ENCODE results near the gene PSME3IP1. TPM values are rescaled to one million over a fixed set of nuclear protein-coding genes. Genes with fewer than 3 reads are reported as not detected.

The PSME3IP1 gene
- total and polyA plus RNA-seq, 2 donors from 2014 or later = 79.1 to 84.6 TPM

DNA sequence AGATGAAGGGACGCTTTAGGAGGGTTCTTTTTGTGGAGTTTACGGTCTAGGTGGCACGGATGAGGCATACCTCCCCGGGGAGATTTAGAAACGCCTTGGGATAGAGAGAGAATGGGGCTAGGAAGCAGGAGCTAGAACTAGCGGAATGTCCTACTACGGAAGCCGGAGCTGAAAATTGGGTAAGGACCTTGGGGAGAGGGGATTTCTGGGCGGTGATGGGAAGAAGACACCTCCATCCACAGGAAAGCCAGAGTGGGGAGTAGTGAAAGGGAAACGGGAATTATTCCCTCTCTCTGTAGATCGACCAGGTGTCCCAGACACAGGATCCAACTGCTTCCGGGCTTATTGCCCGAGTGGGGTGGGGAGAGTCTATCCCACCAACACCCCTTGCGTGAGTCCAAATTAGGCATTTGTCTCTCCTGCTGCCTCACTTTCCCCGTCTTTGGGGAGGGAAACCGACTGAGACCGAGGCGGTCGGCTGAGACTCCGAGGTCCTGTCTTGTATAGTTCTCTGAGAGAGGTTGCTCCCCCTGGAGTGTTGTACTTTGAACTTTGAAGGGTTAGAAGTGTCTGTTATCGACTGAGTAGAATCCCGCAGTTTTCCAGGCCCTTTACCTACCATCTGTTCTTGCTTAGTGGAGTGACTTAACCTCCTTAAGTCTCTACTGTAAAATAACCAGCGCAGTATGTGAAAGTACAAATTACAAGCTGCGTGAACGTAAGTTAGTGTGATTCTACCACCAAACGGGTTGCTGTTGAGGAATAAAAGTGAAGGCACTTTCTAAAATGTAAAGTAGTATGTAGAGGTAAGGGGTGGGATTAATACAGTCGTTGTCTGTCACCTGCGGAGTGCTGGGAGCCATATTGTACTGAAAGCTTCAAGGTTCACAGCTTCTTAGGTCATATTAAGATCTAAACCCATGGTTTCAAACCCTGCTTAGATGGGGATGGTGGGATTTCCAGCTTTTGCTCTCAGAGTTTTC is 1.3 kb upstream of the PSME3IP1 start:
- H3K9me3 ChIP-seq (ENCODE audit: control insufficient read depth in 2 of 3, insufficient read depth in 1 of 3, low read length in 3 of 3) = no peaks in the 10 kb centered on the region
- H3K27me3 ChIP-seq (ENCODE audit: control insufficient read depth, insufficient read depth, low read length) = no peaks in the 10 kb centered on the region
- no peaks in the 10 kb centered on the region for H3K36me3 ChIP-seq (ENCODE audit: control insufficient read depth in 2 of 3, insufficient read depth in 3 of 3, low read length in 3 of 3)
- TF ChIP-seq, protein P1, sequence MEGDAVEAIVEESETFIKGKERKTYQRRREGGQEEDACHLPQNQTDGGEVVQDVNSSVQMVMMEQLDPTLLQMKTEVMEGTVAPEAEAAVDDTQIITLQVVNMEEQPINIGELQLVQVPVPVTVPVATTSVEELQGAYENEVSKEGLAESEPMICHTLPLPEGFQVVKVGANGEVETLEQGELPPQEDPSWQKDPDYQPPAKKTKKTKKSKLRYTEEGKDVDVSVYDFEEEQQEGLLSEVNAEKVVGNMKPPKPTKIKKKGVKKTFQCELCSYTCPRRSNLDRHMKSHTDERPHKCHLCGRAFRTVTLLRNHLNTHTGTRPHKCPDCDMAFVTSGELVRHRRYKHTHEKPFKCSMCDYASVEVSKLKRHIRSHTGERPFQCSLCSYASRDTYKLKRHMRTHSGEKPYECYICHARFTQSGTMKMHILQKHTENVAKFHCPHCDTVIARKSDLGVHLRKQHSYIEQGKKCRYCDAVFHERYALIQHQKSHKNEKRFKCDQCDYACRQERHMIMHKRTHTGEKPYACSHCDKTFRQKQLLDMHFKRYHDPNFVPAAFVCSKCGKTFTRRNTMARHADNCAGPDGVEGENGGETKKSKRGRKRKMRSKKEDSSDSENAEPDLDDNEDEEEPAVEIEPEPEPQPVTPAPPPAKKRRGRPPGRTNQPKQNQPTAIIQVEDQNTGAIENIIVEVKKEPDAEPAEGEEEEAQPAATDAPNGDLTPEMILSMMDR (IDR thresholded peaks at IDR 0.05; ENCODE audit: borderline replicate concordance, extremely low read depth, insufficient read depth) = no peak
- intact Hi-C loops (cut with DNase I) = no loop called here
- peak overlapping the region; percentile 89 to 97 (median 91) for H3K4me3 ChIP-seq (ENCODE audit: low read length in 3 of 3)
- DNase-seq = peak in 4 of 5 donors; percentile 31 to 66 (median 62)
- H3K4me1 ChIP-seq (ENCODE audit: control insufficient read depth in 2 of 3, insufficient read depth in 2 of 3, low read depth in 1 of 3, low read length in 3 of 3) = peaks cover 0 to 19% (median 18%) of the 10 kb centered on the region in 3 donors
- no peak for FAIRE-seq
- peak overlapping the region; percentile 91 to 95 for H3K27ac ChIP-seq (ENCODE audit: low read depth in 2 of 2, low read length in 2 of 2)
- peak overlapping the region; percentile 80 to 93 (median 92) for H3K9ac ChIP-seq (ENCODE audit: low read length in 3 of 3)

DNA sequence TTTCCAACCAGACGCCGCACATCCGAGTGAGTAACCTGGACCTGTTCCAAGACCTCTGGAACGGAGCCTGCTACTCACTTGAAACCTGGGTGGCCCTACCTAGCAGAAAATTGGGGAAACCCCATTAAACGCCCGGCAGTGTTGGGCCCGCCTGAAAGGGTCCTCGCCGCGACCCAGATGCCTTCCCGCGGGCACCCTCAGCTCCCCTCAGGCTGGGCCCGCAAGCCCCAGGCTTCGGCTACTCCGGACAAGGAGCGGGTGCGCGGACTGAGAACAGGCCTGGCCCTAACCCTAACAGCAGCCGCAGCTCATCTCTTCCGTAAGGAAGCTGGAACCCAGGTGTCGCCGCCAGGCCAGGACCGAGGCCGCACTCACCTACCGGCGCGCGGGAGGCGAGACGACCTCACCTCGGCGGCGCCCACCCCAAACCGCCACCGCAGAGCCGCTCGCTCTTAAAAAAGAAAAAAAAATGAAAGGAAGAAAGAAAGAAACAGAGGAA is 344 bp downstream of the PSME3IP1 start:
- DNase-seq = peak in 4 of 5 donors; percentile 56 to 83 (median 70)
- FAIRE-seq = no peak
- intact Hi-C loops (cut with DNase I) = no loop called here

DNA sequence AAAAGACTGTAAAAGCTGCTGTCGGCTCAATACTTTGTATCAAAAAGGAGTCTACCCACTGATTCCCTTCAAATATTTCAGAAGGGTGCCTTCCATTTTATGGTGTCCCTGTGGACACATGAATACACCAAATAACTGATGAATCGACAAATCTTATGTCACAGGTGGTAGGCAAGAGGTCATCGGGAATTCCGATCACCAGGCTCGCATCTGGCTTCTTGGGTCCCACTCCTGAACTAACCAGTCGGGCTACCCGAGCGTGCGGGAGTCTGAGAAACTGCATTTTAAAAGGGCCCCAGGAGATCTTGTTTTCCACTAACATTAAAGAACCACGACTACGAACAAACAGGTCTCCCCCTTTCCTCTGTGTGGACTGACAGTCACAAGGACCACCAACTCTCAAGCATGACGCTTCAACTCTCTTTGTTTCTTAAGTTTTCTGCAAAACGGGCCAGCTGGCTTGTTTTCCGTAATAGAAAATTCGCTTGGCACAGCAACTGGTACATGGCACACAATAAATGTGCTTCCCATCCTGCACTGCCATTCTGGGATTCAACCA is 873 bp downstream of the PSME3IP1 start:
- Histone ChIP-seq H3K36me3 (ENCODE audit: control insufficient read depth in 2 of 3, insufficient read depth in 3 of 3, low read length in 3 of 3) (no peaks in the 10 kb centered on the region), H3K4me3 (ENCODE audit: low read length in 3 of 3) (peak overlapping the region; percentile 70 to 92 (median 85)), H3K4me1 (ENCODE audit: control insufficient read depth in 2 of 3, insufficient read depth in 2 of 3, low read depth in 1 of 3, low read length in 3 of 3) (peaks cover 0 to 19% (median 14%) of the 10 kb centered on the region in 3 donors), H3K9me3 (ENCODE audit: control insufficient read depth in 2 of 3, insufficient read depth in 1 of 3, low read length in 3 of 3) (no peaks in the 10 kb centered on the region), H3K27me3 (ENCODE audit: control insufficient read depth, insufficient read depth, low read length) (no peaks in the 10 kb centered on the region), H3K27ac (ENCODE audit: low read depth in 2 of 2, low read length in 2 of 2) (peak overlapping the region; percentile 80 to 92), H3K9ac (ENCODE audit: low read length in 3 of 3) (peak overlapping the region; percentile 4 to 89 (median 82))
- intact Hi-C loops (cut with DNase I) = no loop called here
- no peak for FAIRE-seq
- TF ChIP-seq, protein P1 (IDR thresholded peaks at IDR 0.05; ENCODE audit: borderline replicate concordance, extremely low read depth, insufficient read depth) = no peak
- DNase-seq = peak in 4 of 5 donors; percentile 10 to 47 (median 34)

More for the DNA sequence above, 344 bp downstream of the PSME3IP1 start:
- TF ChIP-seq, protein P1 (IDR thresholded peaks at IDR 0.05; ENCODE audit: borderline replicate concordance, extremely low read depth, insufficient read depth) = no peak
- Histone ChIP-seq H3K9me3 (ENCODE audit: control insufficient read depth in 2 of 3, insufficient read depth in 1 of 3, low read length in 3 of 3) (no peaks in the 10 kb centered on the region), H3K36me3 (ENCODE audit: control insufficient read depth in 2 of 3, insufficient read depth in 3 of 3, low read length in 3 of 3) (no peaks in the 10 kb centered on the region), H3K4me1 (ENCODE audit: control insufficient read depth in 2 of 3, insufficient read depth in 2 of 3, low read depth in 1 of 3, low read length in 3 of 3) (peaks cover 0 to 19% (median 14%) of the 10 kb centered on the region in 3 donors), H3K27me3 (ENCODE audit: control insufficient read depth, insufficient read depth, low read length) (no peaks in the 10 kb centered on the region), H3K4me3 (ENCODE audit: low read length in 3 of 3) (peak overlapping the region; percentile 70 to 92 (median 85)), H3K27ac (ENCODE audit: low read depth in 2 of 2, low read length in 2 of 2) (peak overlapping the region; percentile 80 to 92), H3K9ac (ENCODE audit: low read length in 3 of 3) (peak overlapping the region; percentile 4 to 89 (median 82))

All from kidney (tissue), 14 donors.